ENCODE results near the gene MTCL1. TPM values are rescaled to one million over a fixed set of nuclear protein-coding genes. Genes with fewer than 3 reads are reported as not detected.

The MTCL1 gene
- total RNA-seq, 1 donor from 2014 or later: 54.4 TPM

DNA sequence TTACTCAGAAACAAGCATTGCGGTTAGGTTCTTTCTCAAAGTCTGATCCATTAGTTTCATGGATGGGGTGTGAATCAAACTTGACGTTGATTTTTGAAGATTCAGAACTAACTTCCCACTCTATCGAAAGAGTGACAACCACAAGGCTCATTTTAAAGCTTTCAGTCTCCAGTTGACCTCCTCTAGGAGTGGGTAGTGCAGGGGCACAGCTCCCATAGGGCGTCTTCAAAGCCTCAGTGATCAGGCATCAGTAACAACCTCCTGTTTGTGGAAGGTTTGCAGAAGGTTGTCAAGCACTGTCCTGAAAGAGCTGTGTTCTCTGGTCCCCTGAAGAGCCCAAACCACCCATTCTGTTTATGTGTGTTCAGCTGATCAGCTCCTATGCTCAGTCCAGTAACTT, 10.2 kb downstream of the MTCL1 start:
- DNase-seq (ENCODE audit: low spot score): no peak
- H3K36me3 Mint-ChIP-seq (ENCODE audit: low read depth): peaks cover 12% of the 10 kb centered on the region
- TF ChIP-seq, protein P1, sequence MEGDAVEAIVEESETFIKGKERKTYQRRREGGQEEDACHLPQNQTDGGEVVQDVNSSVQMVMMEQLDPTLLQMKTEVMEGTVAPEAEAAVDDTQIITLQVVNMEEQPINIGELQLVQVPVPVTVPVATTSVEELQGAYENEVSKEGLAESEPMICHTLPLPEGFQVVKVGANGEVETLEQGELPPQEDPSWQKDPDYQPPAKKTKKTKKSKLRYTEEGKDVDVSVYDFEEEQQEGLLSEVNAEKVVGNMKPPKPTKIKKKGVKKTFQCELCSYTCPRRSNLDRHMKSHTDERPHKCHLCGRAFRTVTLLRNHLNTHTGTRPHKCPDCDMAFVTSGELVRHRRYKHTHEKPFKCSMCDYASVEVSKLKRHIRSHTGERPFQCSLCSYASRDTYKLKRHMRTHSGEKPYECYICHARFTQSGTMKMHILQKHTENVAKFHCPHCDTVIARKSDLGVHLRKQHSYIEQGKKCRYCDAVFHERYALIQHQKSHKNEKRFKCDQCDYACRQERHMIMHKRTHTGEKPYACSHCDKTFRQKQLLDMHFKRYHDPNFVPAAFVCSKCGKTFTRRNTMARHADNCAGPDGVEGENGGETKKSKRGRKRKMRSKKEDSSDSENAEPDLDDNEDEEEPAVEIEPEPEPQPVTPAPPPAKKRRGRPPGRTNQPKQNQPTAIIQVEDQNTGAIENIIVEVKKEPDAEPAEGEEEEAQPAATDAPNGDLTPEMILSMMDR (IDR thresholded peaks at IDR 0.05): no peak
- no peaks in the 10 kb centered on the region for H3K27me3 Mint-ChIP-seq (ENCODE audit: low read depth)
- H3K4me1 Mint-ChIP-seq (ENCODE audit: low read depth): peaks cover 25% of the 10 kb centered on the region
- H3K27ac Mint-ChIP-seq (ENCODE audit: unreplicated experiment): no peak overlapping the region
- H3K9me3 Mint-ChIP-seq (ENCODE audit: low read depth): peaks cover under 1% of the 10 kb centered on the region
- no peak overlapping the region for H3K4me3 Mint-ChIP-seq (ENCODE audit: unreplicated experiment)

DNA sequence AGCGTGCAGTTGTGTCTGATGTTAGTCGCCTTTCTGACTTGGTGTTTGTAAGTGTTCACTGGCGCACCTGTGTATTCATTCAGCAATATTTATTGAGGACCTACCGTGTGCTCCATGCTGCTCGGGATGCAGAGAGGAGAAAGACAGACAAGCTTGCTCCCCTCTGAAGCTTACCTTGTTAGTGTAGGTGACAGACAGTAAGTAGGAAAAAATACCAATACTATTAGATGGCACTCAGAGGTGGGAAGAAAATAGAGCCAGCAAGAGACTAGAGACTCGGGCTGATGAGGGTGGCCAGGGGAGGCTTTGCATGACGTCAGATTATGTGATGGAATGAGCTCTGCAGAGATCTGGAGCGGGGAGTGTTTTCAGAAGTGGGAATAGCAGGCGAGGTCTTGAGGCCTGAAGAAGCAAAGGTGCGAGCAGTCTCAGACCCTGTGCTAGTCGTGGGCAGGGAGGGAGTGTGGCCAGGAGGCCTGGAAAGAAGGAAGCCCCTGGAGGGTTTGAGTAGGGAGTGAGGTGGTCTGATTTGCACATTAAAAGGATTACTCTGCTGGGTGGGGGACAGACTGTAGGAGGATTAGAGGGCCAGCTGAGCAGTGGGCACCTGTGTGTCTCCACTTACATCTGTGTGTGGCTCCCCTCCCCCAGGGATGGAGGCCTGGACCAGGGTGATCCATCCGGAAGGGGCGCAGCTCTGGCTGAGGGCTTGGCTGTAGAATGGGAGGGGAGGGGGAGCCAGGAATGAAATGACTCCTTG, 11.8 kb downstream of the MTCL1 start:
- no peaks in the 10 kb centered on the region for H3K27me3 Mint-ChIP-seq (ENCODE audit: low read depth)
- TF ChIP-seq, protein P1 (IDR thresholded peaks at IDR 0.05): no peak
- DNase-seq (ENCODE audit: low spot score): no peak
- no peaks in the 10 kb centered on the region for H3K9me3 Mint-ChIP-seq (ENCODE audit: low read depth)
- no peak overlapping the region for H3K4me3 Mint-ChIP-seq (ENCODE audit: unreplicated experiment)
- peaks cover 20% of the 10 kb centered on the region for H3K36me3 Mint-ChIP-seq (ENCODE audit: low read depth)
- H3K4me1 Mint-ChIP-seq (ENCODE audit: low read depth): peaks cover 28% of the 10 kb centered on the region
- no peak overlapping the region for H3K27ac Mint-ChIP-seq (ENCODE audit: unreplicated experiment)

DNA sequence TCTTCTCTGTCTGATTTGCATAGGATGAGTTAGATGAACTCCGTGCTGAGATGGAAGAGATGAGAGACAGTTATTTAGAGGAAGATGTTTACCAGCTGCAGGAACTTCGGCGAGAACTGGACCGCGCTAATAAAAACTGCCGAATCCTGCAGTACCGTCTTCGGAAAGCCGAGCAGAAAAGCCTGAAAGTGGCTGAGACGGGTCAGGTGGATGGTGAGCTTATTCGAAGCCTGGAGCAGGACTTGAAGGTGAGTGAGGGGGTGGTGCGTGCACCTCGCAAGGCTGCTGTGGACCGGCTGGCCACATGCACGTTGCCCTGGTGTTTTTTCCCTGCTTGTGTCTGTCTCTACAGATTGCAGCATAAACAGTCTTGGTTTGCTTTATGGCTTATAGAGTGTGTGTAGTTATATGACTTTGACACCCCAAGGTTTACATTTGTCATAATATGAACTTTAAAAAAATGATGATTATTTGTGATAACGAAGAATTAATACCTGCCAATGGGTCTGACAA, 13.1 kb downstream of the MTCL1 start:
- Mint-ChIP-seq H3K36me3 (ENCODE audit: low read depth) (peaks cover 22% of the 10 kb centered on the region), H3K4me3 (ENCODE audit: unreplicated experiment) (no peak overlapping the region), H3K27me3 (ENCODE audit: low read depth) (no peaks in the 10 kb centered on the region), H3K9me3 (ENCODE audit: low read depth) (no peaks in the 10 kb centered on the region), H3K27ac (ENCODE audit: unreplicated experiment) (no peak overlapping the region), H3K4me1 (ENCODE audit: low read depth) (peaks cover 23% of the 10 kb centered on the region)
- TF ChIP-seq, protein P1 (IDR thresholded peaks at IDR 0.05): no peak
- no peak for DNase-seq (ENCODE audit: low spot score)

DNA sequence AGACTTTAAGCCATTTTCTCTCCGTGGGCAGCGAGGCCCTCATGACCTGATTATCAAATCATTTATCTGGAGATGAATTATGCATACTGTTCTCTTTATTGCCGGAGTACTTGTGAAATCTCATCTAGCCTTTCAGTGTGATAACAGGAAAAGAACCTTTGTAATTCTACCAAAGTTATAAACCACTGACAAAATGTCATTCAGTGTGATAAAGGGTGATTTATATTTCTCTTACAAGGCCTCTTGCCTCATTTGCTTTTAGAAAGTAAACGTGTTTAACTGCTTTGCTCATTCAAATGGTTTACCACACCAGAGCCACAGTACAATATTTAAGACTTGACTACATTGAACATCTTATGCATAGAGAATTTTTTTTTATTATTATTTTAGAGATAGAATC, 13.8 kb downstream of the MTCL1 start:
- Mint-ChIP-seq H3K27ac (ENCODE audit: unreplicated experiment) (no peak overlapping the region), H3K4me3 (ENCODE audit: unreplicated experiment) (no peak overlapping the region), H3K4me1 (ENCODE audit: low read depth) (peaks cover 20% of the 10 kb centered on the region), H3K9me3 (ENCODE audit: low read depth) (no peaks in the 10 kb centered on the region), H3K27me3 (ENCODE audit: low read depth) (no peaks in the 10 kb centered on the region), H3K36me3 (ENCODE audit: low read depth) (peaks cover 24% of the 10 kb centered on the region)
- TF ChIP-seq, protein P1 (IDR thresholded peaks at IDR 0.05): no peak
- DNase-seq (ENCODE audit: low spot score): no peak

DNA sequence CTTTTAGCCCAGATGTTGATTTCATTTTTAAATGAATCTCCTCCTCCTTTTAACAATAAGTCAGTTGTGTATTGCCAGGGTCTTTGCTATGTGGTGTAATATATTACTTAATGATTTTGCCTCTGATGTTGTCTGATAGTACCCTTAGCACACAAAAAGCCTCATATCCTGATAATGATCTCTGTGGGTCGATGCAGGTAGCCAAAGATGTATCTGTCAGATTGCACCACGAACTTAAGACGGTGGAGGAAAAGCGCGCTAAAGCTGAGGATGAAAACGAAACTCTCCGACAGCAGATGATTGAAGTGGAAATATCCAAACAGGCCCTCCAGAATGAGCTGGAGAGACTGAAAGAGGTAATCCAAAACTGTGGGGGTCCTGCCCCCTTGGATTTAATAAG, 14.8 kb downstream of the MTCL1 start:
- H3K4me3 Mint-ChIP-seq (ENCODE audit: unreplicated experiment): no peak overlapping the region
- H3K4me1 Mint-ChIP-seq (ENCODE audit: low read depth): peaks cover 19% of the 10 kb centered on the region
- peaks cover 2% of the 10 kb centered on the region for H3K9me3 Mint-ChIP-seq (ENCODE audit: low read depth)
- DNase-seq (ENCODE audit: low spot score): no peak
- no peaks in the 10 kb centered on the region for H3K27me3 Mint-ChIP-seq (ENCODE audit: low read depth)
- TF ChIP-seq, protein P1 (IDR thresholded peaks at IDR 0.05): no peak
- H3K36me3 Mint-ChIP-seq (ENCODE audit: low read depth): peaks cover 27% of the 10 kb centered on the region
- no peak overlapping the region for H3K27ac Mint-ChIP-seq (ENCODE audit: unreplicated experiment)

All from chondrocyte (in vitro differentiated cells).